Tibial nerve (tissue), 3 donors: ENCODE results near the gene MAGI2.

Experiments
- POLR2A ChIP-seq, 2 donors: fragments of 450-650 bp; IDR thresholded peaks; one replicate each; pipeline ENCODE4 v1.6.1; 2017; ENCODE audit warnings: antibody characterized with exemption in 2 of 2, mild to moderate bottlenecking in 2 of 2, moderate library complexity in 2 of 2
- TF ChIP-seq, protein P1 (sequence below), 5 experiments: fragments of 200-600 bp in 3 of 5; fragments of 450-650 bp in 2 of 5; sonication (generic) in 3 of 5; IDR thresholded peaks; one replicate each; pipeline ENCODE4 v1.5.1; 2016 to 2019; ENCODE audit warnings: antibody characterized with exemption in 5 of 5, mild to moderate bottlenecking in 3 of 5, moderate library complexity in 2 of 5

DNA sequence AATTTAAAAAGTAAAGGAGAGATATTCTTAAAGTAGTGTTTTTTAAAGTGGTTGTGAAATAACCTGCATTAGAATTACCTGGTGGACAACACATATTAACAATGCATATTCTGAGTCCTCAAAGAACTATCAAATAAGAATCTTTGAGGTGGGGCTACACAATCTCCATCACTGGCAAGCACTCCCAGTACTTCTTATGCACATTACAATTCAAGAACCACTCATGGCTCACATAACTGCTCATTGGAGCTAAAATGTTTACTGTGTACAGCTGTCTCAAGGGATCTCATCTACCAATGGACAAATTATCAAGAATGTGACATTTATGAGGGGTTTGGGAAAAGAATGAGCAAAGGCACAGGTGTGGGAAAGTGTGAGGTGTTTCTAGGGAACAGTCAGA is 962.9 kb downstream of the MAGI2 start:
- TF ChIP-seq, protein P1, sequence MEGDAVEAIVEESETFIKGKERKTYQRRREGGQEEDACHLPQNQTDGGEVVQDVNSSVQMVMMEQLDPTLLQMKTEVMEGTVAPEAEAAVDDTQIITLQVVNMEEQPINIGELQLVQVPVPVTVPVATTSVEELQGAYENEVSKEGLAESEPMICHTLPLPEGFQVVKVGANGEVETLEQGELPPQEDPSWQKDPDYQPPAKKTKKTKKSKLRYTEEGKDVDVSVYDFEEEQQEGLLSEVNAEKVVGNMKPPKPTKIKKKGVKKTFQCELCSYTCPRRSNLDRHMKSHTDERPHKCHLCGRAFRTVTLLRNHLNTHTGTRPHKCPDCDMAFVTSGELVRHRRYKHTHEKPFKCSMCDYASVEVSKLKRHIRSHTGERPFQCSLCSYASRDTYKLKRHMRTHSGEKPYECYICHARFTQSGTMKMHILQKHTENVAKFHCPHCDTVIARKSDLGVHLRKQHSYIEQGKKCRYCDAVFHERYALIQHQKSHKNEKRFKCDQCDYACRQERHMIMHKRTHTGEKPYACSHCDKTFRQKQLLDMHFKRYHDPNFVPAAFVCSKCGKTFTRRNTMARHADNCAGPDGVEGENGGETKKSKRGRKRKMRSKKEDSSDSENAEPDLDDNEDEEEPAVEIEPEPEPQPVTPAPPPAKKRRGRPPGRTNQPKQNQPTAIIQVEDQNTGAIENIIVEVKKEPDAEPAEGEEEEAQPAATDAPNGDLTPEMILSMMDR (IDR thresholded peaks at IDR 0.05), result no peak
- no peak for TF ChIP-seq POLR2A (IDR thresholded peaks at IDR 0.05)
